ENCODE results near the gene NDUFA8. TPM values are rescaled to one million over a fixed set of nuclear protein-coding genes. Genes with fewer than 3 reads are reported as not detected.

NDUFA8 gene
- total and polyA plus RNA-seq, 10 of the 15 experiments (the other 5 are each of a cell fraction or from before 2014, with no cell fraction given) = 44.9 to 159 (median 90.8) TPM

GRCh38 chr9:122111413-122112085, 48.0 kb downstream of the NDUFA8 start:
- POLR2A ChIA-PET = no interaction called here
- RAD21 ChIA-PET (ENCODE audit: unreplicated experiment) = no interaction called here
- no peak for FAIRE-seq
- no peak for DNase-seq (ENCODE audit: low read depth, low spot score)
- H3K4me3 ChIP-seq = no peak overlapping the region
- no peak overlapping the region for H2AFZ ChIP-seq (ENCODE audit: control insufficient read depth, low read depth, low read length)
- H3K9ac ChIP-seq (ENCODE audit: control insufficient read depth, insufficient read depth, low read length) = no peak overlapping the region
- TF ChIP-seq CHD2 (IDR thresholded peaks at IDR 0.05; ENCODE audit: borderline replicate concordance, low read depth, low read length) = no peak
- no peak for TF ChIP-seq SIN3A (IDR thresholded peaks at IDR 0.05; ENCODE audit: low read depth, low read length)
- no peak for TF ChIP-seq NFYB (IDR thresholded peaks at IDR 0.05; ENCODE audit: insufficient read depth, low read depth, low read length)
- no peak for TF ChIP-seq IRF5 (IDR thresholded peaks at IDR 0.05; ENCODE audit: borderline replicate concordance)
- no peak for TF ChIP-seq RELA (IDR thresholded peaks at IDR 0.05; ENCODE audit: borderline replicate concordance, partially characterized antibody)
- no peak for TF ChIP-seq TAF1 (IDR thresholded peaks at IDR 0.05; ENCODE audit: borderline replicate concordance, low read depth, low read length)
- TF ChIP-seq MTA2 (IDR thresholded peaks at IDR 0.05; ENCODE audit: low read depth) = no peak
- no peak for TF ChIP-seq RELB (IDR thresholded peaks at IDR 0.05; ENCODE audit: low read depth)
- no peak for TF ChIP-seq RAD21 (IDR thresholded peaks at IDR 0.05; ENCODE audit: insufficient read depth, low read depth, low read length)
- no peak for TF ChIP-seq ATF7 (IDR thresholded peaks at IDR 0.05; ENCODE audit: low read depth)
- TF ChIP-seq E2F4 (IDR thresholded peaks at IDR 0.05; ENCODE audit: low read depth, low read length) = no peak
- no peak for TF ChIP-seq SKIL (IDR thresholded peaks at IDR 0.05; ENCODE audit: low read depth, poor library complexity, severe bottlenecking)
- no peak for TF ChIP-seq NBN (IDR thresholded peaks at IDR 0.05)
- TF ChIP-seq IKZF2 (IDR thresholded peaks at IDR 0.05) = no peak
- TF ChIP-seq RUNX3 (IDR thresholded peaks at IDR 0.05; ENCODE audit: low read length) = no peak
- TF ChIP-seq RFX5 (IDR thresholded peaks at IDR 0.05; ENCODE audit: low read depth, low read length) = no peak
- TF ChIP-seq RAD51 (IDR thresholded peaks at IDR 0.05) = no peak
- no peak for TF ChIP-seq BHLHE40 (IDR thresholded peaks at IDR 0.05; ENCODE audit: borderline replicate concordance in 1 of 2, low read depth in 2 of 2, low read length in 1 of 2)
- H3K27me3 ChIP-seq (replicated peaks in 1 of 2; ENCODE audit: control insufficient read depth in 2 of 2, insufficient read depth in 2 of 2, low read length in 1 of 2) = no peaks in the 10 kb centered on the region
- no peak overlapping the region for H3K4me2 ChIP-seq (ENCODE audit: control insufficient read depth, insufficient read depth)
- no peaks in the 10 kb centered on the region for H3K36me3 ChIP-seq (ENCODE audit: control insufficient read depth in 2 of 2, insufficient read depth in 2 of 2, low read length in 1 of 2)
- SMC1A ChIA-PET (ENCODE audit: uncharacterized antibody, unreplicated experiment) = no interaction called here
- intact Hi-C loops (cut with micrococcal nuclease; ENCODE audit: unreplicated experiment) = no loop called here
- H3K79me2 ChIP-seq (ENCODE audit: control insufficient read depth, insufficient read depth, low read length) = no peaks in the 10 kb centered on the region
- H4K20me1 ChIP-seq (ENCODE audit: control insufficient read depth, insufficient read depth) = no peaks in the 10 kb centered on the region
- in situ Hi-C loops (cut with MboI) = no loop called here
- H3K27ac ChIP-seq (ENCODE audit: control insufficient read depth, insufficient read depth) = no peak overlapping the region
- no peaks in the 10 kb centered on the region; the same call in 2 of the 3 replicates for H3K9me3 ChIP-seq (replicated peaks; ENCODE audit: control insufficient read depth, insufficient read depth, low read length)
- ATAC-seq = no peak
- no peaks in the 10 kb centered on the region for H3K4me1 ChIP-seq (ENCODE audit: control insufficient read depth, insufficient read depth, low read length)
- no TSS peak for BruUV-seq (replicated peaks)
- CTCF ChIA-PET = interaction anchor here (1.6 to 2.2 kb wide), 2 partner anchors 11 to 13 kb away, joined by 7 to 8 read pairs; no protein-coding TSS in a partner anchor
- WGBS (ENCODE audit: insufficient coverage, insufficient replicate concordance, low lambda C conversion rate, missing lambda C conversion rate) = 23% methylated on average over 9 of the region's 9 CpGs

Data from GM12878 (cell line).